Measurements from ENCODE around the gene THSD4.

DNA sequence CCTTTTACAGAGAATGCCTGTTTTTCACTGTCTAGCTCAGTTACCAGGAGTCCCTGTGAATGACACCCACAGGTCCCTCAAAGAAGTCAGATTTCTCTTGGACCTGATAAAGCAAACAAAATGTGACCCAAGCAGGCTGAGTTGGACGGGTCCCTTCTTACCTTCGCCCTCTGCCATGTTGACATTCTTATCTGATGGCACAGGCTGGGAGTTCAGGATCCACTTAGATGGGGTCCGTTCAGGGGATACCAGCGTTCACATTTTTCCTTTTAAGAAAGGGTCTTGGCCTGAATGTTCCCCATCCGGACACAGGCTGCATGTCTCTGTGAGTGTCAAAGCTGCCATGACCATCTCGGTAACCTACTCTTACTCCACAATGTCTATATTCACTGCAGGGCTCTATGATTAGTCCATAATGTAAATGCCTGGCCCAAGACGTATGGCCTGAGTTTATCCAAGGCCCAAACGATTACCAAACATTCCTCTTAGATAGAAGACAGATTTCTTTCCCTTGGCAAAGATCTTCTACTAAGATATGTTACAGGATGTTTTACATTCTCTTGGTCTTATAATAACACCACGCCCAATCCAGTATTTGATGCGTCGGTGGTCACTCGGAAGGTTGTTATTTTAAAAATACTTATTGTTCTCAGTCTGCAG is 179.1 kb downstream of the THSD4 start:
- TF ChIP-seq CTCF (conservative IDR thresholded peaks at IDR 0.05; ENCODE audit: low read length) (no peak), EZH2phosphoT487 (IDR thresholded peaks at IDR 0.05; ENCODE audit: borderline replicate concordance, low read depth, low read length) (no peak)
